ENCODE results near the gene TMTC4. TPM values are rescaled to one million over a fixed set of nuclear protein-coding genes. Genes with fewer than 3 reads are reported as not detected.

Gene TMTC4
- total RNA-seq, 4 donors from 2014 or later: 5.9 to 36.1 (median 14.5) TPM

DNA sequence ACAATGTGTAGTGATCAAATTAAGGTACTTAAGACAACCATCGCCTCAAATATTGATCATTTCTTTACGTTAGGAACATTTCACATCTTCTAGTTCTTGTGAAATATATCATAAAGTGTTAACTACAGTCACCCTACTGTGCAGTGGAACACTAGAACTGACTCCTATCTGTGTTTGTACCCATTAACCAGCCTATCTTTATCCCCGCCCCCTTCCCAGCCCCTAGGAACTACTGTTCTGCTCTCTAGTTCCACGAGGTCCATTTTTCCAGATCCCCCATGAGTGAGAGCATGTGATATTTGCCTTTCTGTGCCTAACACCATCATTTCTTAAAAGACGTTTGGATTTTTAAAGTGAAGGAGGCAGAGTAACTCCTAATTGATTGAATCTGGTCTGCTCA is 61.6 kb downstream of the TMTC4 start:
- no peak for DNase-seq
- Histone ChIP-seq H3K9me3 (no peaks in the 10 kb centered on the region), H3K27ac (no peak overlapping the region), H3K27me3 (no peaks in the 10 kb centered on the region), H3K36me3 (no peaks in the 10 kb centered on the region), H3K4me1 (no peaks in the 10 kb centered on the region), H3K4me3 (no peak overlapping the region)
- intact Hi-C loops (cut with DNase I; ENCODE audit: low total_unique reads): no loop called here
- TF ChIP-seq, protein P1, sequence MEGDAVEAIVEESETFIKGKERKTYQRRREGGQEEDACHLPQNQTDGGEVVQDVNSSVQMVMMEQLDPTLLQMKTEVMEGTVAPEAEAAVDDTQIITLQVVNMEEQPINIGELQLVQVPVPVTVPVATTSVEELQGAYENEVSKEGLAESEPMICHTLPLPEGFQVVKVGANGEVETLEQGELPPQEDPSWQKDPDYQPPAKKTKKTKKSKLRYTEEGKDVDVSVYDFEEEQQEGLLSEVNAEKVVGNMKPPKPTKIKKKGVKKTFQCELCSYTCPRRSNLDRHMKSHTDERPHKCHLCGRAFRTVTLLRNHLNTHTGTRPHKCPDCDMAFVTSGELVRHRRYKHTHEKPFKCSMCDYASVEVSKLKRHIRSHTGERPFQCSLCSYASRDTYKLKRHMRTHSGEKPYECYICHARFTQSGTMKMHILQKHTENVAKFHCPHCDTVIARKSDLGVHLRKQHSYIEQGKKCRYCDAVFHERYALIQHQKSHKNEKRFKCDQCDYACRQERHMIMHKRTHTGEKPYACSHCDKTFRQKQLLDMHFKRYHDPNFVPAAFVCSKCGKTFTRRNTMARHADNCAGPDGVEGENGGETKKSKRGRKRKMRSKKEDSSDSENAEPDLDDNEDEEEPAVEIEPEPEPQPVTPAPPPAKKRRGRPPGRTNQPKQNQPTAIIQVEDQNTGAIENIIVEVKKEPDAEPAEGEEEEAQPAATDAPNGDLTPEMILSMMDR (IDR thresholded peaks at IDR 0.05): no peak
- no peak for TF ChIP-seq POLR2A (IDR thresholded peaks at IDR 0.05)

DNA sequence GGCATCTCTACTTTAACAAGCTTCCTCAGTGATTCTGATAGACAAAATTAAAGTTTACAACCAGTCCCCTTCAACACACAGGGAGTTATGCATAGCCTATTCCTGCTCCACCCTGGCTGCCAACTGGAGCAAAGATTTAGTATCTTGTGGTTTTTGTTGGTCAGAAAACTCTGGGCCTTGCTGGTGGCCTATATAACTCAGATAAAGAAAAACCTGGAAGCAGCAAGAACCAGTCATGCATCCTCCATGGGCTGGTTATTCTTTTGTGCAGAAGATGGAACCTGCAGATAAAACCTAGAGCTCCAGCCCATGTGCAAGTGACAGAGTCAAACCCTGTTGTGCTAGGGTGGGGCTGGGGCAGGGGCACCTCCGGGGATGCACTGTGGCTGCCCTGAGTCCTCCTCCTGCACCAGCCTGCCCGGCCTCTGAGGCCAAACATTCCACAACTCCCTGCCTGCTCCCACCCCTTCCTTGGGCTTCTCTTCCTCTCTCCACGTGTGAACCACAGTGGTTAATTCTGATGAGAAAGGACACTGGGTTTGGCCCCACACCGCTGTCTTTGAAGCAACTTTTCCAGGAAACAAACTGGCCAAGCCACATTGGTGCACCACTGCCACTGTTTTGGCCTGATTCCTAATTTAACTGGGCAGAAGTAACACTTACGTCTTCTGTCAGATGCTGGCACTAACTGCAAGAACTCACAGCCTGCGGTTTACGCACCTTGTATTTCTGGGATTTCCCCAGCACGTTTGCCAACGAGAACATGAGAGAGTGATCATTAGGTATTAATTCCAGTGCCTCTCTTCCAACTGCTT is 62.7 kb downstream of the TMTC4 start:
- TF ChIP-seq, protein P1 (IDR thresholded peaks at IDR 0.05): no peak
- no peak for TF ChIP-seq POLR2A (IDR thresholded peaks at IDR 0.05)

DNA sequence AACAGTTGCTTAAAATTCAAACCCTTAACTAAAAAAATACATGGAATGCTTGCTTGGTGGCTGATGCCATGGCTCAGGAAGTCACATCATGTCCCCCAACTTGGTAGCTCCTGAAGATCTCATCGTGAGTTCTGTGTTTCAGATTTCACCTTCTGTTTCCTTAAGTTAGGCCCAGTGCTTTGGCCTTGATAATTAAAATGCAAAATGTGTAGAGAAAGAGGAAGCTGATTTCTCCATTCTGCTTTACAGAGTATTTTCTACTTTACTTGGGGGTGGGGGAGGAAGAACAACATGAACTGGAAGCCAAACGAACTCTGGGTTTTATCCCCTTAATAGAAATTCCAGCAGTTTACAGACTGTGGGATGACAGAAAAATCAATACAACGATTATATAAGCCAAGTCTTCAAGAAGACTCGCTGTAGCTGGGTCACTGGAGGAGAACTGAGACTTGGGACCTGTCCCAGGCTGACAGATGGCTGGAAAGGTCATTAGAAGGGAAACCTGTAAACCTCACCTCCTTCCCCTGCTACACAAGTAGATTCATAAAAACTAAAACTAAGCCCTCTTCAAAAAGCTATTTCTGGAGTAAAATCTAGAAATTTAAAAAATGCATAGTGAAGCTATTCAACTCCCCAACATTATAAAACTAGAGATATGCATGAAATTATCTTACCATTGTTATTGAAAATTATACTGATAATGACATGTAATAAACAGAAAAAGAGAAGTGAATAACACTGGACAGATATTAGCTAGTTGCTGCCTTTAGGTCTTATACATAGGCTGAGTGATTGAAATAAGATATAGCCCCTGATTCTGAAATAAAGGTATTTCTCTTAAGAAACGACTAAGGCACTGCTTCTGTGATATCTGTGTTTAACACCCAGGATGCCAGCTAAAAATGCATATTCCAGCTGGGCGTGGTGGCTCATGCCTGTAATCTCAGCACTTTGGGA is 63.9 kb downstream of the TMTC4 start:
- no peak overlapping the region for H3K27ac ChIP-seq
- DNase-seq: no peak
- TF ChIP-seq POLR2A (IDR thresholded peaks at IDR 0.05): no peak
- TF ChIP-seq, protein P1 (IDR thresholded peaks at IDR 0.05): no peak
- no peaks in the 10 kb centered on the region for H3K9me3 ChIP-seq
- intact Hi-C loops (cut with DNase I; ENCODE audit: low total_unique reads): no loop called here
- H3K4me1 ChIP-seq: no peaks in the 10 kb centered on the region
- H3K4me3 ChIP-seq: no peak overlapping the region
- no peaks in the 10 kb centered on the region for H3K36me3 ChIP-seq
- H3K27me3 ChIP-seq: no peaks in the 10 kb centered on the region

More for the DNA sequence above, 62.7 kb downstream of the TMTC4 start:
- Histone ChIP-seq H3K4me3 (no peak overlapping the region), H3K36me3 (no peaks in the 10 kb centered on the region), H3K27ac (no peak overlapping the region), H3K9me3 (no peaks in the 10 kb centered on the region), H3K4me1 (no peaks in the 10 kb centered on the region), H3K27me3 (no peaks in the 10 kb centered on the region)
- intact Hi-C loops (cut with DNase I; ENCODE audit: low total_unique reads): no loop called here
- no peak for DNase-seq

DNA sequence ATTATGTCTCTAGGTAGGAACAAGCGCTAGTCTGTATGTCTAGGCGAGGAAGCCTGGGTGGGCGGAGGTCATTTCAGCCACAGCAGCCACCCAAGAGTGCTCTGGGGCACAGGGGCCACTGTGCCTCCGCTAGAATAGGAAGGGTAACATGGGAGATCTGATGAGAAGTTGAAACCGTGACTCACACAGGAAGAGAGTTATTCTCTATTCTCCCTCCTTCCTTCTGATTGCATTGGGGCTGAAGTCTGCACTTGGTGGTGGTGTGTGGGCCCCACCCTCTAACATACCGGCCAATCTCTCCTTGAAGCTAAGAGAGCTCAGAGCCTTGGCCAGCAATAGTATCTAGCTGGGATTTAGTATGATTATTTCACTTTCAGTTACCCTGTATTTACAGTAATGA is 65.7 kb downstream of the TMTC4 start:
- H3K9me3 ChIP-seq: no peaks in the 10 kb centered on the region
- no peak overlapping the region for H3K4me3 ChIP-seq
- no peak for TF ChIP-seq POLR2A (IDR thresholded peaks at IDR 0.05)
- TF ChIP-seq, protein P1 (IDR thresholded peaks at IDR 0.05): no peak
- H3K36me3 ChIP-seq: no peaks in the 10 kb centered on the region
- H3K27me3 ChIP-seq: no peaks in the 10 kb centered on the region
- no peak overlapping the region for H3K27ac ChIP-seq
- intact Hi-C loops (cut with DNase I; ENCODE audit: low total_unique reads): no loop called here
- no peak for DNase-seq
- no peaks in the 10 kb centered on the region for H3K4me1 ChIP-seq

DNA sequence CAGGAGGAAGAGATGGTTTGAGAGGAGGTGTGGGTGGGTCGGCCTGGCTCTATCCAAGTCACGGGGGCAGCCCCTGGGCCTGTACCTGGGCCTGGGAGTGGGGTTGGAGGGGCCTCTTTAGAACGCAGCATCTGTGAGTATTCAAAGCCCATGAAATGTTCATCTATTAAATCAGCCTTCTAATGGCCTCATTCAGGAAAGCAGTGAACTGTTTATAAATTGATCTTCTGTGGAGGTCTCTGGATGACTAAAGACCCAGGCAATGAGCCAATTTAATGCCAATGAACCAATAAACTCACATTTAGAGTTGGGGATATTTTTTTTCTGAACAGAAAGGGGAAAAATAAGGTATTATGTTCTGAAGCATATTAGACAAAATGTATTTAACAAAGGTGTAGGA is 66.1 kb downstream of the TMTC4 start:
- Histone ChIP-seq H3K4me3 (no peak overlapping the region), H3K4me1 (no peaks in the 10 kb centered on the region), H3K9me3 (no peaks in the 10 kb centered on the region), H3K27ac (no peak overlapping the region), H3K27me3 (no peaks in the 10 kb centered on the region), H3K36me3 (no peaks in the 10 kb centered on the region)
- intact Hi-C loops (cut with DNase I; ENCODE audit: low total_unique reads): no loop called here
- no peak for DNase-seq
- TF ChIP-seq, protein P1 (IDR thresholded peaks at IDR 0.05): no peak
- TF ChIP-seq POLR2A (IDR thresholded peaks at IDR 0.05): no peak
